OCI-LY1 (cell line): ENCODE results near the gene LRRIQ3.

Experiments
- H2AFZ ChIP-seq: fragments of 200-600 bp; sonication (generic), shearing (Covaris generic); 2 replicates; pipeline ENCODE4 v1.6.0; 2014; ENCODE audit warnings: antibody characterized with exemption, mild to moderate bottlenecking, low read length
- H3F3A ChIP-seq: fragments of 200-600 bp; sonication (generic), shearing (Covaris generic); 2 replicates; pipeline ENCODE4 v1.6.0; 2014; ENCODE audit warnings: mild to moderate bottlenecking, antibody characterized with exemption, low read length, moderate library complexity; ENCODE audit not compliant: insufficient read depth
- H3K27ac ChIP-seq: fragments of 200-600 bp; sonication (generic); 2 replicates; pipeline ENCODE4 v1.5.1; 2014; ENCODE audit warnings: low read length, mixed run types, mild to moderate bottlenecking, low read depth; ENCODE audit not compliant: poor library complexity, severe bottlenecking
- H3K27me3 ChIP-seq: fragments of 200-600 bp; sonication (generic); 2 replicates; pipeline ENCODE4 v1.6.0; 2014; ENCODE audit warnings: antibody characterized with exemption, mild to moderate bottlenecking, low read length, moderate library complexity; ENCODE audit not compliant: insufficient read depth
- H3K36me3 ChIP-seq: fragments of 200-600 bp; sonication (generic); 2 replicates; pipeline ENCODE4 v1.6.1; 2014; ENCODE audit warnings: mild to moderate bottlenecking, antibody characterized with exemption, low read length, moderate library complexity, mixed read lengths; ENCODE audit not compliant: insufficient read depth
- H3K4me1 ChIP-seq: fragments of 200-600 bp; sonication (generic); 2 replicates; pipeline ENCODE4 v1.5.1; 2014; ENCODE audit warnings: mild to moderate bottlenecking, low read length, moderate library complexity; ENCODE audit not compliant: insufficient read depth, severe bottlenecking
- H3K4me2 ChIP-seq: fragments of 200-600 bp; sonication (generic), shearing (Covaris generic); 2 replicates; pipeline ENCODE4 v1.6.1; 2014; ENCODE audit warnings: low read length
- H3K4me3 ChIP-seq: fragments of 200-600 bp; sonication (generic); 2 replicates; pipeline ENCODE4 v1.5.1; 2014; ENCODE audit warnings: low read length, low read depth, mild to moderate bottlenecking, mixed read lengths; ENCODE audit not compliant: poor library complexity, severe bottlenecking
- H3K79me2 ChIP-seq: fragments of 200-600 bp; shearing (Covaris generic); 2 replicates; pipeline ENCODE4 v1.6.1; 2016; ENCODE audit warnings: mixed run types, low read length, mixed read lengths; ENCODE audit not compliant: insufficient read depth
- H3K9ac ChIP-seq: fragments of 200-600 bp; sonication (generic), shearing (Covaris generic); 2 replicates; pipeline ENCODE4 v1.6.1; 2014; ENCODE audit warnings: mild to moderate bottlenecking, low read length, mixed read lengths
- H3K9me2 ChIP-seq: fragments of 200-600 bp; sonication (generic), shearing (Covaris generic); 2 replicates; pipeline ENCODE4 v1.6.1; 2014; ENCODE audit warnings: low read depth, mild to moderate bottlenecking, low read length, mixed read lengths
- H3K9me3 ChIP-seq: fragments of 200-600 bp; shearing (Covaris generic); 2 replicates; pipeline ENCODE4 v1.6.1; 2014; ENCODE audit warnings: low read length, mixed read lengths
- H4K20me1 ChIP-seq: fragments of 200-600 bp; sonication (generic), shearing (Covaris generic); 2 replicates; pipeline ENCODE4 v1.6.0; 2016; ENCODE audit warnings: mild to moderate bottlenecking, low read length; ENCODE audit not compliant: insufficient read depth
- EZH2 ChIP-seq: fragments of 200-600 bp; sonication (generic), shearing (Covaris generic); IDR thresholded peaks from 2 replicates; pipeline ENCODE4 v1.8.0; 2017; ENCODE audit warnings: borderline replicate concordance, mixed run types, mild to moderate bottlenecking, antibody characterized with exemption, low read length, moderate library complexity, mixed read lengths
- TF ChIP-seq, protein P1 (sequence below): fragments of 200-600 bp; sonication (generic), shearing (Covaris generic); IDR thresholded peaks from 2 replicates; pipeline ENCODE4 v1.5.1; 2017; ENCODE audit warnings: mild to moderate bottlenecking, antibody characterized with exemption, low read length, moderate library complexity, mixed read lengths

Gene LRRIQ3

DNA sequence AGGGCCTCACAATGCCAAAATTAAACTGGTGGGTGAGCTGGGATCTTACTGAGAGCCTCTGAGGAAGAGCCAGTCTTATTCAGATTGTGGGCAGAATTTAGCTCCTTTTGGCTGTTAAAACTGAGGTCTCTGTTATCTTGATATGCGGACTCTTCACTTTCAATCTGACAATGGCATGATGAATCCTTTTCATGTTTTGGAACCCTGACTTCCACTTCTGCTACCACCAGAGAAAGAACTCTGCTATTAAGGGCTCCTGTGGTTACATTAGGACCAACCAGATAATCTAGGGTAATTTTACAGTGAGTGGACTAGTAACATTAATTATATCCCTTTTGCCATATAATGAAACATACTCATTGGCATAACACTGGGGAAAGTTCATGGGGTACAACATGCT, 219.0 kb downstream of the LRRIQ3 start:
- Histone ChIP-seq H3K27ac (no peak overlapping the region), H3K79me2 (no peaks in the 10 kb centered on the region)

More for the DNA sequence above, 219.0 kb downstream of the LRRIQ3 start:
- Histone ChIP-seq H3K4me2 (no peak overlapping the region), H3F3A (no peaks in the 10 kb centered on the region), H3K9ac (no peak overlapping the region), H3K9me2 (no peaks in the 10 kb centered on the region), H4K20me1 (no peaks in the 10 kb centered on the region), H3K4me1 (no peaks in the 10 kb centered on the region), H3K36me3 (no peaks in the 10 kb centered on the region), H2AFZ (no peak overlapping the region), H3K9me3 (no peaks in the 10 kb centered on the region), H3K4me3 (no peak overlapping the region), H3K27me3 (no peaks in the 10 kb centered on the region)
- no peak for TF ChIP-seq EZH2
- TF ChIP-seq, protein P1, sequence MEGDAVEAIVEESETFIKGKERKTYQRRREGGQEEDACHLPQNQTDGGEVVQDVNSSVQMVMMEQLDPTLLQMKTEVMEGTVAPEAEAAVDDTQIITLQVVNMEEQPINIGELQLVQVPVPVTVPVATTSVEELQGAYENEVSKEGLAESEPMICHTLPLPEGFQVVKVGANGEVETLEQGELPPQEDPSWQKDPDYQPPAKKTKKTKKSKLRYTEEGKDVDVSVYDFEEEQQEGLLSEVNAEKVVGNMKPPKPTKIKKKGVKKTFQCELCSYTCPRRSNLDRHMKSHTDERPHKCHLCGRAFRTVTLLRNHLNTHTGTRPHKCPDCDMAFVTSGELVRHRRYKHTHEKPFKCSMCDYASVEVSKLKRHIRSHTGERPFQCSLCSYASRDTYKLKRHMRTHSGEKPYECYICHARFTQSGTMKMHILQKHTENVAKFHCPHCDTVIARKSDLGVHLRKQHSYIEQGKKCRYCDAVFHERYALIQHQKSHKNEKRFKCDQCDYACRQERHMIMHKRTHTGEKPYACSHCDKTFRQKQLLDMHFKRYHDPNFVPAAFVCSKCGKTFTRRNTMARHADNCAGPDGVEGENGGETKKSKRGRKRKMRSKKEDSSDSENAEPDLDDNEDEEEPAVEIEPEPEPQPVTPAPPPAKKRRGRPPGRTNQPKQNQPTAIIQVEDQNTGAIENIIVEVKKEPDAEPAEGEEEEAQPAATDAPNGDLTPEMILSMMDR: no peak
